ENCODE measurements around the gene GRID2. TPM values are rescaled to one million over a fixed set of nuclear protein-coding genes. Genes with fewer than 3 reads are reported as not detected.

Gene GRID2
- total and polyA plus RNA-seq, 12 donors = 0.55 to 4.0 (median 2.0) TPM

GRCh38 chr4:93327346-93327745 lies 1023.6 kb downstream of the GRID2 start:
- TF ChIP-seq, protein P1, sequence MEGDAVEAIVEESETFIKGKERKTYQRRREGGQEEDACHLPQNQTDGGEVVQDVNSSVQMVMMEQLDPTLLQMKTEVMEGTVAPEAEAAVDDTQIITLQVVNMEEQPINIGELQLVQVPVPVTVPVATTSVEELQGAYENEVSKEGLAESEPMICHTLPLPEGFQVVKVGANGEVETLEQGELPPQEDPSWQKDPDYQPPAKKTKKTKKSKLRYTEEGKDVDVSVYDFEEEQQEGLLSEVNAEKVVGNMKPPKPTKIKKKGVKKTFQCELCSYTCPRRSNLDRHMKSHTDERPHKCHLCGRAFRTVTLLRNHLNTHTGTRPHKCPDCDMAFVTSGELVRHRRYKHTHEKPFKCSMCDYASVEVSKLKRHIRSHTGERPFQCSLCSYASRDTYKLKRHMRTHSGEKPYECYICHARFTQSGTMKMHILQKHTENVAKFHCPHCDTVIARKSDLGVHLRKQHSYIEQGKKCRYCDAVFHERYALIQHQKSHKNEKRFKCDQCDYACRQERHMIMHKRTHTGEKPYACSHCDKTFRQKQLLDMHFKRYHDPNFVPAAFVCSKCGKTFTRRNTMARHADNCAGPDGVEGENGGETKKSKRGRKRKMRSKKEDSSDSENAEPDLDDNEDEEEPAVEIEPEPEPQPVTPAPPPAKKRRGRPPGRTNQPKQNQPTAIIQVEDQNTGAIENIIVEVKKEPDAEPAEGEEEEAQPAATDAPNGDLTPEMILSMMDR (IDR thresholded peaks at IDR 0.05) = no peak
- TF ChIP-seq POLR2A (IDR thresholded peaks at IDR 0.05) = no peak
- H3K4me1 ChIP-seq (replicated peaks in 1 of 2) = no peaks in the 10 kb centered on the region
- H3K36me3 ChIP-seq (replicated peaks in 1 of 2) = no peaks in the 10 kb centered on the region
- H3K27me3 ChIP-seq = no peaks in the 10 kb centered on the region
- H3K27ac ChIP-seq = no peak overlapping the region
- H3K9me3 ChIP-seq (replicated peaks in 1 of 3) = no peaks in the 10 kb centered on the region
- DNase-seq = no peak
- intact Hi-C loops (cut with DNase I) = no loop called here
- H3K4me3 ChIP-seq = no peak overlapping the region

- Histone ChIP-seq H3K4me1 (replicated peaks in 1 of 2) (no peaks in the 10 kb centered on the region), H3K27me3 (no peaks in the 10 kb centered on the region), H3K36me3 (replicated peaks in 1 of 2) (no peaks in the 10 kb centered on the region), H3K4me3 (no peak overlapping the region), H3K9me3 (replicated peaks in 1 of 3) (no peaks in the 10 kb centered on the region), H3K27ac (no peak overlapping the region)
- 35 to 63% (median 51%) methylated on average over 3 of the region's 3 CpGs for WGBS, 4 donors
- DNase-seq = no peak
- intact Hi-C loops (cut with DNase I) = no loop called here
- TF ChIP-seq POLR2A (IDR thresholded peaks at IDR 0.05) = no peak
- TF ChIP-seq, protein P1 (IDR thresholded peaks at IDR 0.05) = no peak
Observed at GRCh38 chr4:93334003-93334402, 1030.2 kb downstream of the GRID2 start.

GRCh38 chr4:93337196-93337595 lies 1033.4 kb downstream of the GRID2 start:
- H3K36me3 ChIP-seq (replicated peaks in 1 of 2) = no peaks in the 10 kb centered on the region
- no peak for TF ChIP-seq POLR2A (IDR thresholded peaks at IDR 0.05)
- TF ChIP-seq, protein P1 (IDR thresholded peaks at IDR 0.05) = no peak
- no peaks in the 10 kb centered on the region for H3K9me3 ChIP-seq (replicated peaks in 1 of 3)
- H3K27ac ChIP-seq = no peak overlapping the region
- WGBS, 4 donors = 77 to 95% (median 87%) methylated on average over 3 of the region's 3 CpGs
- DNase-seq = no peak
- intact Hi-C loops (cut with DNase I) = no loop called here
- H3K4me1 ChIP-seq (replicated peaks in 1 of 2) = no peaks in the 10 kb centered on the region
- H3K4me3 ChIP-seq = no peak overlapping the region
- no peaks in the 10 kb centered on the region for H3K27me3 ChIP-seq

GRCh38 chr4:93342738-93343137 lies 1039.0 kb downstream of the GRID2 start:
- H3K27me3 ChIP-seq = no peaks in the 10 kb centered on the region
- no peak overlapping the region for H3K4me3 ChIP-seq
- intact Hi-C loops (cut with DNase I) = no loop called here
- no peak overlapping the region for H3K27ac ChIP-seq
- H3K9me3 ChIP-seq (replicated peaks in 1 of 3) = no peaks in the 10 kb centered on the region
- DNase-seq = no peak
- H3K4me1 ChIP-seq (replicated peaks in 1 of 2) = no peaks in the 10 kb centered on the region
- 68 to 86% (median 75%) methylated on average over 2 of the region's 2 CpGs for WGBS, 4 donors
- H3K36me3 ChIP-seq (replicated peaks in 1 of 2) = no peaks in the 10 kb centered on the region
- no peak for TF ChIP-seq POLR2A (IDR thresholded peaks at IDR 0.05)
- TF ChIP-seq, protein P1 (IDR thresholded peaks at IDR 0.05) = no peak
